ENCODE measurements around the gene RGMA.

- TF ChIP-seq POLR2A (IDR thresholded peaks at IDR 0.05; ENCODE audit: low read depth, low read length) (no peak), POLR2AphosphoS5 (IDR thresholded peaks at IDR 0.05; ENCODE audit: low read depth, low read length) (no peak), TAF1 (IDR thresholded peaks at IDR 0.05; ENCODE audit: borderline replicate concordance, low read depth, low read length) (no peak)
Measured at GRCh38 chr15:92989470-92989869, 99.5 kb downstream of the RGMA start.

Data from GM12892 (cell line).